ENCODE measurements around the gene GLRX3.

DNA sequence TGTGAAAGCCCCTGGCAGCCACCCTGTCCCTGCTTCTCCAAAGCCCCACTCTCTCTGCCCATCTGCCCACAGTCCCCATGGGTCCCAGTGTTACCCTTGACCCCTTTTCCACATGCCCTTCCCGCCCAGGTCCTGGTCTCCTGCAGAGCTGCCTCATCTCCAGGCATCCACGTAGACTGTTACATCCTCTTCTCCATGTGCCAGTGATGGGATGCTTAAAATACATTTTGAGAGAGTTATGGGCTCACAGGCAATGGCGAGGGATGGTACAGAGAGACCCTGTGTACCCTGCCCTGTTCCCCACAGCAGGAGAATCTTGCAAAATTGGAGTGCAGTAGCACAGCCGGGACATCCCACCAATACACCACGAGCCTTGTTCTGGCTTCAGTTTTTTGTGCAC, 56.8 kb downstream of the GLRX3 start:
- no peak for TF ChIP-seq REST (IDR thresholded peaks at IDR 0.05; ENCODE audit: insufficient read depth in 1 of 2, low read depth in 2 of 2, low read length in 2 of 2)
- TF ChIP-seq POLR2AphosphoS5 (IDR thresholded peaks at IDR 0.05; ENCODE audit: low read depth, low read length) = no peak
- no peak for TF ChIP-seq TAF1 (IDR thresholded peaks at IDR 0.05; ENCODE audit: borderline replicate concordance, insufficient read depth, low read length)
- TF ChIP-seq FOXP2 (optimal IDR thresholded peaks at IDR 0.05; ENCODE audit: borderline replicate concordance, extremely low read depth, extremely low read length, insufficient read depth) = no peak
- TF ChIP-seq SIN3A (IDR thresholded peaks at IDR 0.05; ENCODE audit: borderline replicate concordance, insufficient read depth, low read length) = no peak
